Lower leg skin (tissue), 3 donors: ENCODE measurements around the gene RAB19.

Experiments used
- CTCF ChIP-seq, 3 donors: fragments of 450-650 bp; IDR thresholded peaks; one replicate each; pipeline ENCODE4 v1.5.1; 2016; ENCODE audit warnings: antibody characterized with exemption in 3 of 3, mild to moderate bottlenecking in 3 of 3, moderate library complexity in 2 of 3
- POLR2A ChIP-seq, 2 donors: fragments of 450-650 bp; IDR thresholded peaks; one replicate each; pipeline ENCODE4 v1.6.1; 2016 to 2017; ENCODE audit warnings: antibody characterized with exemption in 2 of 2, mild to moderate bottlenecking in 1 of 2, moderate library complexity in 1 of 2

- TF ChIP-seq POLR2A (IDR thresholded peaks at IDR 0.05) (no peak), CTCF (IDR thresholded peaks at IDR 0.05) (no peak)
Measured at GRCh38 chr7:140426130-140426529, 22.3 kb downstream of the RAB19 start.
